H9 (cell line): ENCODE data around the gene ABCB8. TPM values are rescaled to one million over a fixed set of nuclear protein-coding genes. Genes with fewer than 3 reads are reported as not detected.

ENCODE experiments used
- DNase-seq: peaks from one replicate; pipeline ENCODE4 v3.0.0-alpha.2; 2017
- H2AFZ ChIP-seq: one replicate; pipeline ENCODE4 v1.6.1; 2013; ENCODE audit warnings: mild to moderate bottlenecking, low read length, control low read depth, moderate library complexity
- H2AK5ac ChIP-seq: 2 replicates; pipeline ENCODE4 v1.6.1; 2013; ENCODE audit warnings: low read length, control low read depth, mixed read lengths; ENCODE audit not compliant: insufficient read length
- H2BK120ac ChIP-seq: one replicate; pipeline ENCODE4 v1.6.1; 2013; ENCODE audit warnings: low read depth, mild to moderate bottlenecking, low read length, control low read depth, inconsistent platforms; ENCODE audit not compliant: poor library complexity, severe bottlenecking
- H2BK12ac ChIP-seq: 2 replicates; pipeline ENCODE4 v1.6.1; 2013; ENCODE audit warnings: low read length, control low read depth, mixed read lengths, low read depth; ENCODE audit not compliant: insufficient read length
- H2BK15ac ChIP-seq: 2 replicates; pipeline ENCODE4 v1.6.1; 2013; ENCODE audit warnings: low read depth, low read length, control low read depth
- H2BK20ac ChIP-seq: one replicate; pipeline ENCODE4 v1.6.1; 2013; ENCODE audit warnings: low read depth, mild to moderate bottlenecking, low read length, control low read depth, inconsistent platforms; ENCODE audit not compliant: poor library complexity, severe bottlenecking
- H2BK5ac ChIP-seq: 2 replicates; pipeline ENCODE4 v1.6.1; 2013; ENCODE audit warnings: low read length, control low read depth, mixed read lengths; ENCODE audit not compliant: insufficient read length
- H3K14ac ChIP-seq: 2 replicates; pipeline ENCODE4 v1.6.1; 2013; ENCODE audit warnings: low read length, control low read depth; ENCODE audit not compliant: insufficient read depth
- H3K18ac ChIP-seq: 2 replicates; pipeline ENCODE4 v1.6.1; 2013; ENCODE audit warnings: low read depth, mild to moderate bottlenecking, mixed read lengths, low read length, control low read depth; ENCODE audit not compliant: insufficient read length
- H3K23ac ChIP-seq: 2 replicates; pipeline ENCODE4 v1.6.1; 2013; ENCODE audit warnings: low read length, control low read depth, mixed read lengths, low read depth; ENCODE audit not compliant: insufficient read length
- H3K23me2 ChIP-seq: 2 replicates; pipeline ENCODE4 v1.6.1; 2013; ENCODE audit warnings: low read depth, mild to moderate bottlenecking, mixed read lengths, low read length, control low read depth; ENCODE audit not compliant: insufficient read length, poor library complexity, severe bottlenecking
- H3K27ac ChIP-seq: 2 replicates; pipeline ENCODE4 v1.5.1; 2013; ENCODE audit warnings: low read length, control low read depth, mixed read lengths, low read depth; ENCODE audit not compliant: insufficient read length
- H3K27me3 ChIP-seq: 2 replicates; pipeline ENCODE4 v1.6.1; 2013; ENCODE audit warnings: low read length, control low read depth, inconsistent platforms; ENCODE audit not compliant: insufficient read depth
- H3K4ac ChIP-seq: 2 replicates; pipeline ENCODE4 v1.6.1; 2013; ENCODE audit warnings: low read depth, mild to moderate bottlenecking, control low read depth, inconsistent platforms, low read length, moderate library complexity
- H3K4me1 ChIP-seq: 2 replicates; pipeline ENCODE4 v1.6.1; 2013; ENCODE audit warnings: low read length, control low read depth, inconsistent platforms; ENCODE audit not compliant: insufficient read depth
- H3K4me2 ChIP-seq: 2 replicates; pipeline ENCODE4 v1.6.1; 2013; ENCODE audit warnings: low read length, control low read depth, mixed read lengths; ENCODE audit not compliant: insufficient read length, insufficient read depth
- H3K56ac ChIP-seq: 2 replicates; pipeline ENCODE4 v1.6.1; 2013; ENCODE audit warnings: low read depth, mild to moderate bottlenecking, mixed read lengths, low read length, control low read depth; ENCODE audit not compliant: insufficient read length
- H3K79me1 ChIP-seq: 2 replicates; pipeline ENCODE4 v1.6.1; 2013; ENCODE audit warnings: low read depth, mild to moderate bottlenecking, moderate library complexity, low read length, control low read depth, inconsistent platforms; ENCODE audit not compliant: insufficient read depth, poor library complexity, severe bottlenecking
- H3K79me2 ChIP-seq: 2 replicates; pipeline ENCODE4 v1.6.1; 2013; ENCODE audit warnings: low read length, control low read depth, inconsistent platforms; ENCODE audit not compliant: insufficient read depth
- H3K9ac ChIP-seq: 2 replicates; pipeline ENCODE4 v1.6.1; 2013; ENCODE audit warnings: low read length, control low read depth, mixed read lengths; ENCODE audit not compliant: insufficient read length; ENCODE audit errors: extremely low read depth
- H3K9me3 ChIP-seq: one replicate; pipeline ENCODE4 v1.6.1; 2013; ENCODE audit warnings: low read depth, low read length, inconsistent platforms; ENCODE audit not compliant: control insufficient read depth
- H3T11ph ChIP-seq: one replicate; pipeline ENCODE4 v1.6.1; 2013; ENCODE audit warnings: mild to moderate bottlenecking, low read length, control low read depth, inconsistent platforms
- H4K20me1 ChIP-seq: one replicate; pipeline ENCODE4 v1.6.1; 2013; ENCODE audit not compliant: control insufficient read depth, insufficient read length, insufficient read depth
- H4K5ac ChIP-seq: 2 replicates; pipeline ENCODE4 v1.6.1; 2013; ENCODE audit warnings: low read depth, mild to moderate bottlenecking, mixed read lengths, low read length, control low read depth; ENCODE audit not compliant: insufficient read length
- H4K8ac ChIP-seq: replicated peaks from 2 replicates; pipeline ENCODE4 v1.6.1; 2013; ENCODE audit warnings: low read length, control low read depth, mixed read lengths, low read depth; ENCODE audit not compliant: insufficient read length
- H4K91ac ChIP-seq: 2 replicates; pipeline ENCODE4 v1.6.1; 2013; ENCODE audit warnings: low read depth, mild to moderate bottlenecking, moderate library complexity, mixed read lengths, low read length, control low read depth; ENCODE audit not compliant: insufficient read length
- H3K27ac Mint-ChIP-seq, 3 experiments: 2 replicates in 2 of 3; 3 replicates in 1 of 3; pipeline ENCODE4 v1.8.0; 2020 to 2021; ENCODE audit warnings: mixed read lengths in 3 of 3, mild to moderate bottlenecking in 1 of 3, moderate library complexity in 1 of 3
- H3K27me3 Mint-ChIP-seq: 2 replicates; pipeline ENCODE4 v1.8.0; 2021; ENCODE audit warnings: low read depth, mild to moderate bottlenecking, moderate library complexity, mixed read lengths
- H3K36me3 Mint-ChIP-seq, 3 experiments: 2 replicates in 2 of 3; 3 replicates in 1 of 3; pipeline ENCODE4 v1.8.0; 2020 to 2021; ENCODE audit warnings: low read depth in 3 of 3, mixed read lengths in 3 of 3; ENCODE audit not compliant: insufficient read depth in 1 of 3
- H3K4me1 Mint-ChIP-seq, 2 experiments: 2 replicates each; pipeline ENCODE4 v1.8.0; 2020; ENCODE audit warnings: mixed read lengths in 2 of 2
- H3K4me3 Mint-ChIP-seq, 2 experiments: 2 replicates in 1 of 2; 3 replicates in 1 of 2; pipeline ENCODE4 v1.8.0; 2020 to 2021; ENCODE audit warnings: mild to moderate bottlenecking in 2 of 2, mixed read lengths in 2 of 2, moderate library complexity in 1 of 2
- H3K9me3 Mint-ChIP-seq, 2 experiments: 2 replicates in 1 of 2; 3 replicates in 1 of 2; pipeline ENCODE4 v1.8.0; 2020; ENCODE audit warnings: mild to moderate bottlenecking in 2 of 2, mixed read lengths in 2 of 2, moderate library complexity in 1 of 2
- WGBS: extraction: QIAGEN DNeasy Blood & Tissue Kit; methylation state at CpG from one replicate; pipeline ENCODE4 v1.1.7; 2013; ENCODE audit warnings: missing lambda C conversion rate, low lambda C conversion rate, mixed read lengths; ENCODE audit not compliant: insufficient read length; ENCODE audit errors: extremely low coverage; 5-methylcytosine and 5-hydroxymethylcytosine counted together
- total RNA-seq: library from RNA; stranded (reverse); gene quantifications from 2 replicates; pipeline ENCODE4 v1.2.1, GENCODE V29; 2021
- TF ChIP-seq, protein P1 (sequence below): fragments of 200-600 bp; sonication (generic); conservative IDR thresholded peaks from 3 replicates; pipeline ENCODE4 v1.8.0; 2021; ENCODE audit warnings: antibody characterized with exemption, mild to moderate bottlenecking

Gene ABCB8
- total RNA-seq, 1 experiment from 2014 or later = 22.1 TPM

GRCh38 chr7:150999497-151000230 is 28.6 kb upstream of the ABCB8 start:
- Histone ChIP-seq H4K91ac (no peak overlapping the region), H3T11ph (no peak overlapping the region), H2BK20ac (no peak overlapping the region), H4K20me1 (no peaks in the 10 kb centered on the region), H3K4me1 (no peaks in the 10 kb centered on the region; the same call in 1 of the 2 replicates), H3K9me3 (no peaks in the 10 kb centered on the region), H3K4me2 (no peak overlapping the region), H3K9ac (no peak overlapping the region), H3K27me3 (no peaks in the 10 kb centered on the region), H4K5ac (no peak overlapping the region), H3K4ac (no peak overlapping the region), H2BK5ac (no peak overlapping the region), H3K23me2 (no peaks in the 10 kb centered on the region), H3K18ac (no peak overlapping the region), H3K23ac (no peak overlapping the region), H2BK15ac (no peak overlapping the region), H2BK12ac (no peak overlapping the region), H2AFZ (no peak overlapping the region), H4K8ac (no peak overlapping the region), H3K56ac (no peak overlapping the region), H3K27ac (no peak overlapping the region), H3K79me2 (no peaks in the 10 kb centered on the region), H3K79me1 (no peaks in the 10 kb centered on the region), H3K14ac (no peak overlapping the region), H2AK5ac (no peak overlapping the region), H2BK120ac (no peak overlapping the region)
- Mint-ChIP-seq H3K4me3 (no peak overlapping the region), H3K9me3 (no peaks in the 10 kb centered on the region), H3K27me3 (peaks cover 1% of the 10 kb centered on the region), H3K36me3 (peaks cover 0 to 2% (median 0%) of the 10 kb centered on the region in 3 experiments; a peak in 1 of 7 replicates), H3K4me1 (peaks cover 0 to 7% of the 10 kb centered on the region in 2 experiments; a peak in 1 of 4 replicates), H3K27ac (no peak overlapping the region)
- TF ChIP-seq, protein P1, sequence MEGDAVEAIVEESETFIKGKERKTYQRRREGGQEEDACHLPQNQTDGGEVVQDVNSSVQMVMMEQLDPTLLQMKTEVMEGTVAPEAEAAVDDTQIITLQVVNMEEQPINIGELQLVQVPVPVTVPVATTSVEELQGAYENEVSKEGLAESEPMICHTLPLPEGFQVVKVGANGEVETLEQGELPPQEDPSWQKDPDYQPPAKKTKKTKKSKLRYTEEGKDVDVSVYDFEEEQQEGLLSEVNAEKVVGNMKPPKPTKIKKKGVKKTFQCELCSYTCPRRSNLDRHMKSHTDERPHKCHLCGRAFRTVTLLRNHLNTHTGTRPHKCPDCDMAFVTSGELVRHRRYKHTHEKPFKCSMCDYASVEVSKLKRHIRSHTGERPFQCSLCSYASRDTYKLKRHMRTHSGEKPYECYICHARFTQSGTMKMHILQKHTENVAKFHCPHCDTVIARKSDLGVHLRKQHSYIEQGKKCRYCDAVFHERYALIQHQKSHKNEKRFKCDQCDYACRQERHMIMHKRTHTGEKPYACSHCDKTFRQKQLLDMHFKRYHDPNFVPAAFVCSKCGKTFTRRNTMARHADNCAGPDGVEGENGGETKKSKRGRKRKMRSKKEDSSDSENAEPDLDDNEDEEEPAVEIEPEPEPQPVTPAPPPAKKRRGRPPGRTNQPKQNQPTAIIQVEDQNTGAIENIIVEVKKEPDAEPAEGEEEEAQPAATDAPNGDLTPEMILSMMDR = no peak
- WGBS = 100% methylated on average over 5 of the region's 5 CpGs
- no peak for DNase-seq
